HFFc6 (cell line): ENCODE results near the gene PRG3. TPM values are rescaled to one million over a fixed set of nuclear protein-coding genes. Genes with fewer than 3 reads are reported as not detected.

Experiments
- DNase-seq: peaks from one replicate; pipeline ENCODE4 v3.0.0-alpha.2; 2018
- H3K27ac Mint-ChIP-seq: 2 replicates; pipeline ENCODE4 v1.8.0; 2020; ENCODE audit warnings: mild to moderate bottlenecking, mixed read lengths
- H3K27me3 Mint-ChIP-seq: 2 replicates; pipeline ENCODE4 v1.8.0; 2021; ENCODE audit warnings: mild to moderate bottlenecking, moderate library complexity, mixed read lengths; ENCODE audit not compliant: insufficient read depth
- H3K36me3 Mint-ChIP-seq: 2 replicates; pipeline ENCODE4 v1.8.0; 2021; ENCODE audit warnings: low read depth, mixed read lengths
- H3K4me1 Mint-ChIP-seq: 2 replicates; pipeline ENCODE4 v1.8.0; 2020; ENCODE audit warnings: low read depth, mixed read lengths
- H3K4me3 Mint-ChIP-seq: 2 replicates; pipeline ENCODE4 v1.8.0; 2020; ENCODE audit warnings: mild to moderate bottlenecking, moderate library complexity, mixed read lengths
- H3K9me3 Mint-ChIP-seq: 2 replicates; pipeline ENCODE4 v1.8.0; 2020; ENCODE audit warnings: mild to moderate bottlenecking, mixed read lengths
- CTCF ChIP-seq: fragments of 200-600 bp; sonication (generic); IDR thresholded peaks from 2 replicates; pipeline ENCODE4 v1.5.0; 2021; ENCODE audit warnings: antibody characterized with exemption, mild to moderate bottlenecking
- total RNA-seq, 6 experiments: library from RNA; stranded (reverse); fragmentation: NEBNext Ultra II Directional; extraction: Animal tissue kit (Norgen Biotek cat#: 25700); gene quantifications; 2 replicates in 1 of 6; 3 replicates in 5 of 6; pipeline ENCODE4 v1.2.3, GENCODE V29; 2021

PRG3 gene
- total RNA-seq, 6 experiments from 2014 or later: not detected

GRCh38 chr11:57402188-57403002, 21.4 kb upstream of the PRG3 start:
- TF ChIP-seq CTCF: no peak
- DNase-seq: no peak
- H3K27me3 Mint-ChIP-seq: peaks cover 17% of the 10 kb centered on the region
- no peak overlapping the region for H3K4me3 Mint-ChIP-seq
- 0 out of 2 replicates have a peak, but pooled peaks cover 8% of the 10 kb centered on the region for H3K4me1 Mint-ChIP-seq
- no peak overlapping the region for H3K27ac Mint-ChIP-seq
- no peaks in the 10 kb centered on the region; the same call in 1 of the 2 replicates for H3K36me3 Mint-ChIP-seq
- H3K9me3 Mint-ChIP-seq: no peaks in the 10 kb centered on the region

- no peak for TF ChIP-seq CTCF
- H3K9me3 Mint-ChIP-seq: no peaks in the 10 kb centered on the region
- no peaks in the 10 kb centered on the region for H3K4me1 Mint-ChIP-seq
- DNase-seq: no peak
- H3K36me3 Mint-ChIP-seq: no peaks in the 10 kb centered on the region
- no peak overlapping the region for H3K27ac Mint-ChIP-seq
- H3K27me3 Mint-ChIP-seq: peaks cover 24% of the 10 kb centered on the region
- H3K4me3 Mint-ChIP-seq: no peak overlapping the region
Observed at GRCh38 chr11:57399972-57400578, 19.1 kb upstream of the PRG3 start.

- Mint-ChIP-seq H3K4me3 (no peak overlapping the region), H3K27me3 (peaks cover 24% of the 10 kb centered on the region), H3K36me3 (no peaks in the 10 kb centered on the region), H3K4me1 (no peaks in the 10 kb centered on the region), H3K9me3 (no peaks in the 10 kb centered on the region), H3K27ac (no peak overlapping the region)
- TF ChIP-seq CTCF: no peak
- DNase-seq: no peak
Observed at GRCh38 chr11:57399221-57399620, 18.3 kb upstream of the PRG3 start.

GRCh38 chr11:57397394-57397990, 16.5 kb upstream of the PRG3 start:
- H3K4me3 Mint-ChIP-seq: no peak overlapping the region
- no peak overlapping the region for H3K27ac Mint-ChIP-seq
- H3K9me3 Mint-ChIP-seq: no peaks in the 10 kb centered on the region
- no peak for TF ChIP-seq CTCF
- peaks cover 21% of the 10 kb centered on the region for H3K27me3 Mint-ChIP-seq
- no peaks in the 10 kb centered on the region for H3K36me3 Mint-ChIP-seq
- DNase-seq: no peak
- no peaks in the 10 kb centered on the region for H3K4me1 Mint-ChIP-seq

GRCh38 chr11:57396744-57397143, 15.8 kb upstream of the PRG3 start:
- no peaks in the 10 kb centered on the region for H3K4me1 Mint-ChIP-seq
- no peaks in the 10 kb centered on the region for H3K36me3 Mint-ChIP-seq
- H3K4me3 Mint-ChIP-seq: no peak overlapping the region
- TF ChIP-seq CTCF: no peak
- DNase-seq: no peak
- no peak overlapping the region for H3K27ac Mint-ChIP-seq
- H3K9me3 Mint-ChIP-seq: no peaks in the 10 kb centered on the region
- peaks cover 19% of the 10 kb centered on the region for H3K27me3 Mint-ChIP-seq
